ENCODE measurements around the gene DIDO1. TPM values are rescaled to one million over a fixed set of nuclear protein-coding genes. Genes with fewer than 3 reads are reported as not detected.

The DIDO1 gene
- total and polyA plus RNA-seq, 2 donors (not counting 1 experiment from before 2014, with no cell fraction given), result 57.6 to 124 TPM

DNA sequence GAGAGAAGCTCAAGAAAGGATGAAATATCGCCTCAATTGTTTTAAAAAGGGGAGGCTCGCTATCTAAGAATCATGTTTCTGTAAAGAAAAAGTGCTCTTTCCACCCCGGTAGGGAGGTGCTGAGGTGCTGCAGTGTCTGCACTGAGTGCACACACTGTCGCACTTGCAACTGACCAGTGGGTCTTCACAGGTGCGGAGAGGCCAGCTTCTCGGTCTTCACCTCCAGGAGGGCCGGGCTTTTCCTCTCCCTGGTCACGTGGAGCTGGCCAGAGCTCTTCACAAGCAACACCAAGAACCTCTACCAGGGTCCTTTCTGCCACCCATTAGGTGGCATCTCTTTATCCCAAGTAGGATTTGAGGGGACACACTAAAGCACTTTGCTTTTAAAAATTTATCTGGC lies 36.9 kb downstream of the DIDO1 start:
- no peak overlapping the region for H3K27ac Mint-ChIP-seq
- H3K79me2 ChIP-seq (ENCODE audit: control insufficient read depth, insufficient read depth, low read length), result no peaks in the 10 kb centered on the region
- H3K9me3 Mint-ChIP-seq (ENCODE audit: insufficient read depth), result no peaks in the 10 kb centered on the region
- no peak overlapping the region for H3K4me3 Mint-ChIP-seq
- CTCF ChIA-PET, result interaction anchor here (0.8 to 1.6 kb wide), 3 partner anchors 12 to 83 kb away, joined by 3 to 5 read pairs (median 4); no protein-coding TSS in a partner anchor
- H3K27ac ChIP-seq (ENCODE audit: low read length in 2 of 2), result no peak overlapping the region
- H2AFZ ChIP-seq (ENCODE audit: insufficient read depth, low read depth, low read length, poor library complexity, severe bottlenecking), result no peak overlapping the region
- intact Hi-C loops (cut with micrococcal nuclease), result no loop called here
- no peak for DNase-seq
- H3K4me3 ChIP-seq (ENCODE audit: control extremely low read depth in 1 of 5, extremely low read depth in 1 of 5, insufficient read depth in 1 of 5, low read depth in 2 of 5, low read length in 4 of 5), result no peak overlapping the region
- H3K9ac ChIP-seq (ENCODE audit: low read length), result no peak overlapping the region
- WGBS (ENCODE audit: insufficient coverage), result 98% methylated on average over 8 of the region's 8 CpGs
- no peak for ATAC-seq (ENCODE audit: low read depth)
- POLR2A ChIA-PET, result no interaction called here
- no peaks in the 10 kb centered on the region for H3K4me1 Mint-ChIP-seq
- H3K27me3 ChIP-seq (replicated peaks in 1 of 4; ENCODE audit: control extremely low read depth in 1 of 4, control insufficient read depth in 3 of 4, insufficient read depth in 4 of 4, low read length in 3 of 4), result no peaks in the 10 kb centered on the region
- H3K9me3 ChIP-seq (ENCODE audit: control extremely low read depth in 1 of 3, control insufficient read depth in 2 of 3, insufficient read depth in 1 of 3, low read length in 2 of 3), result no peaks in the 10 kb centered on the region
- peaks cover 30% of the 10 kb centered on the region for H4K20me1 ChIP-seq (ENCODE audit: control insufficient read depth, insufficient read depth, low read length, poor library complexity, severe bottlenecking)
- H3K36me3 ChIP-seq (replicated peaks in 1 of 2; ENCODE audit: control extremely low read depth in 1 of 2, control insufficient read depth in 1 of 2, extremely low read depth in 1 of 2, insufficient read depth in 2 of 2, low read length in 1 of 2), result peaks cover 2 to 82% of the 10 kb centered on the region in 2 experiments
- H3K27me3 Mint-ChIP-seq, result no peaks in the 10 kb centered on the region
- no peaks in the 10 kb centered on the region for H3K4me1 ChIP-seq (ENCODE audit: control insufficient read depth in 2 of 2, insufficient read depth in 2 of 2, low read length in 2 of 2)
- no peak for TF ChIP-seq CTCF (IDR thresholded peaks at IDR 0.05)
- no peak for TF ChIP-seq EZH2 (IDR thresholded peaks at IDR 0.05; ENCODE audit: borderline replicate concordance, insufficient read depth, low read depth, low read length, poor library complexity, severe bottlenecking)
- no peak overlapping the region for H3K4me2 ChIP-seq (replicated peaks; ENCODE audit: low read depth, low read length, poor library complexity, severe bottlenecking)

GRCh38 chr20:62888910-62889309 lies 37.4 kb downstream of the DIDO1 start:
- Histone ChIP-seq H3K4me2 (replicated peaks; ENCODE audit: low read depth, low read length, poor library complexity, severe bottlenecking) (no peak overlapping the region), H3K36me3 (replicated peaks in 1 of 2; ENCODE audit: control extremely low read depth in 1 of 2, control insufficient read depth in 1 of 2, extremely low read depth in 1 of 2, insufficient read depth in 2 of 2, low read length in 1 of 2) (peaks cover 2 to 77% of the 10 kb centered on the region in 2 experiments), H3K4me3 (ENCODE audit: control extremely low read depth in 1 of 5, extremely low read depth in 1 of 5, insufficient read depth in 1 of 5, low read depth in 2 of 5, low read length in 4 of 5) (no peak overlapping the region), H3K27ac (ENCODE audit: low read length in 2 of 2) (no peak overlapping the region), H3K27me3 (replicated peaks in 1 of 4; ENCODE audit: control extremely low read depth in 1 of 4, control insufficient read depth in 3 of 4, insufficient read depth in 4 of 4, low read length in 3 of 4) (no peaks in the 10 kb centered on the region), H4K20me1 (ENCODE audit: control insufficient read depth, insufficient read depth, low read length, poor library complexity, severe bottlenecking) (peaks cover 30% of the 10 kb centered on the region), H3K4me1 (ENCODE audit: control insufficient read depth in 2 of 2, insufficient read depth in 2 of 2, low read length in 2 of 2) (no peaks in the 10 kb centered on the region), H3K9ac (ENCODE audit: low read length) (no peak overlapping the region), H3K79me2 (ENCODE audit: control insufficient read depth, insufficient read depth, low read length) (no peaks in the 10 kb centered on the region), H3K9me3 (ENCODE audit: control extremely low read depth in 1 of 3, control insufficient read depth in 2 of 3, insufficient read depth in 1 of 3, low read length in 2 of 3) (no peaks in the 10 kb centered on the region), H2AFZ (ENCODE audit: insufficient read depth, low read depth, low read length, poor library complexity, severe bottlenecking) (no peak overlapping the region)
- CTCF ChIA-PET, result interaction anchor here (0.8 kb wide), 1 partner anchor 14 kb away, joined by 3 read pairs; no protein-coding TSS in a partner anchor
- Mint-ChIP-seq H3K27me3 (no peaks in the 10 kb centered on the region), H3K27ac (no peak overlapping the region), H3K4me1 (no peaks in the 10 kb centered on the region), H3K4me3 (no peak overlapping the region), H3K9me3 (ENCODE audit: insufficient read depth) (no peaks in the 10 kb centered on the region)
- intact Hi-C loops (cut with micrococcal nuclease), result no loop called here
- DNase-seq (no peak), ATAC-seq (ENCODE audit: low read depth) (no peak)
- TF ChIP-seq CTCF (IDR thresholded peaks at IDR 0.05) (no peak), EZH2 (IDR thresholded peaks at IDR 0.05; ENCODE audit: borderline replicate concordance, insufficient read depth, low read depth, low read length, poor library complexity, severe bottlenecking) (no peak)
- POLR2A ChIA-PET, result no interaction called here
- WGBS (ENCODE audit: insufficient coverage), result 97% methylated on average over 17 of the region's 17 CpGs

All from B cell (primary cell).